Measurements from ENCODE around the gene OR51E2. TPM values are rescaled to one million over a fixed set of nuclear protein-coding genes. Genes with fewer than 3 reads are reported as not detected.

The OR51E2 gene
- total RNA-seq, 5 donors from 2014 or later (not counting 1 experiment from before 2014, with no cell fraction given) = not detected

DNA sequence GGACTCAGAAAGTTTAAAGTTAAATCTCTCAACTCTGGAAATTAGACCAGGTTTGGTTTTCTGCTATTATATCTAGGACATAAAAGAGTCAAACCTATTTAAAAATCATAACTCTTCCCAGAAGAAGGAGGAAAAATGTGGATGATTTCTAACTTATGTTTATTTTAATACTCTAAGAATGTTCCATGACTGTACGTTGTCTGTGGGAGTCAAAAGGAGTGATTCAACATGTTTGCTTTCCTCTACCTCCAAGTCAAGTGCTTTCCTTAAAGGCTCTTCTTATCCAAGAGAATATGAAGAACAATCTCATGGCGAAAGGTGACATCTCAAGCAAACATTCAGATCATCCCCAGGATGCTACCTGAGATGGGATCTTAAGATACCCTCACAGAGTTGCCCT, 32.2 kb downstream of the OR51E2 start:
- H3K27me3 ChIP-seq (replicated peaks in 1 of 2; ENCODE audit: control insufficient read depth in 2 of 2, extremely low read depth in 1 of 2, insufficient read depth in 2 of 2, low read length in 1 of 2) = peaks cover 0 to 11% of the 10 kb centered on the region in 2 experiments
- no peak overlapping the region for H3K4me3 ChIP-seq (ENCODE audit: control insufficient read depth in 1 of 2, extremely low read depth in 1 of 2, low read length in 1 of 2)
- Mint-ChIP-seq H3K9me3 (no peaks in the 10 kb centered on the region), H3K27ac (no peak overlapping the region), H3K36me3 (no peaks in the 10 kb centered on the region), H3K4me1 (no peaks in the 10 kb centered on the region), H3K27me3 (peaks cover 14 to 19% of the 10 kb centered on the region in 2 donors), H3K4me3 (no peak overlapping the region)
- no peaks in the 10 kb centered on the region for H3K9me3 ChIP-seq
- H3K36me3 ChIP-seq (ENCODE audit: control insufficient read depth in 2 of 2, extremely low read depth in 1 of 2, insufficient read depth in 1 of 2, low read length in 1 of 2) = no peaks in the 10 kb centered on the region
- H3K4me1 ChIP-seq (ENCODE audit: control insufficient read depth in 1 of 2, extremely low read depth in 1 of 2, insufficient read depth in 2 of 2, low read length in 2 of 2) = no peaks in the 10 kb centered on the region
- DNase-seq (no peak), ATAC-seq (replicated peaks in 1 of 4) (no peak)
- 60% methylated on average over 1 of the region's 2 CpGs for WGBS (ENCODE audit: insufficient coverage)
- CTCF ChIA-PET = no interaction called here
- POLR2A ChIA-PET = no interaction called here
- H3K27ac ChIP-seq (ENCODE audit: low read length) = no peak overlapping the region

DNA sequence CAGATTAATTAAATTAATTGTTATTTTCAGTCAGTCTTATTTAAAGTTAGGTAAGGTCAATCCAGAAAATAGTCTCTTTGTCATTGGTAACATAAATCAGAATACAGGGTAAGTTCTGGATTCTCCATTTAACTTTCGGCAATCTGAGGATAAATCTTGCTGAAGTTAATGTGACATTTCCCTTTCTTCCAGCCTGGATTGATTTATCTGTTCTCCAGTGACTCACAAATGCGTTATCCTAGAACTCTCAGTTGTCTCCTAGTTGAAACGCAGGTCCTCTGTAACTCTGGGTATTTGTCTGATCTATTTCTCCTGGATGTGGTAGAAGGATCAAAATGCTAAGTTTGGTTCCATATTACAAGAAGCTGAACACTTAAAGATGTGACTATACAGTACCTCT, 32.9 kb downstream of the OR51E2 start:
- CTCF ChIA-PET = no interaction called here
- peaks cover 18 to 19% of the 10 kb centered on the region in 2 donors for H3K27me3 Mint-ChIP-seq

DNA sequence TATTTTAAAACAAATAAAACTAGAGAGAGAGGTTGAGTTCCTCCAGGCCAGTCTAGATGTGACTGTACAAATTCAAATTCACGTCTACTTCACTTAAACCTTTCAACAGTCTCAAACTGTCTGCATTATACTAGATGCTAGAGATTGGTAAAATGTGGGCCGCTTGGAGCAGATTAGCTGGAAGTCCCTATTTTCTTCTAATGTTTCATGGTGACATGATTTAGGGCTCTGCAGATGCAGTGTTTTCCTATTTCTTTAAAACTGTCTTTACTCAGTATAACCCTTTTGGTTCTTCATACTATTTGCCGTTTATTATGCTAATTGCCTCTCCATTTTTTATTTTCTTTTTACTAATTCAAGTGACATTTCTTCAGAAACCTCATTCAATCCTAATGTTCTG, 33.5 kb downstream of the OR51E2 start:
- ChIA-PET CTCF (no interaction called here), POLR2A (no interaction called here)
- Mint-ChIP-seq H3K9me3 (no peaks in the 10 kb centered on the region), H3K36me3 (no peaks in the 10 kb centered on the region), H3K27ac (no peak overlapping the region), H3K27me3 (peaks cover 18 to 19% of the 10 kb centered on the region in 2 donors), H3K4me1 (no peaks in the 10 kb centered on the region), H3K4me3 (no peak overlapping the region)
- Histone ChIP-seq H3K36me3 (ENCODE audit: control insufficient read depth in 2 of 2, extremely low read depth in 1 of 2, insufficient read depth in 1 of 2, low read length in 1 of 2) (no peaks in the 10 kb centered on the region), H3K9me3 (no peaks in the 10 kb centered on the region), H3K4me1 (ENCODE audit: control insufficient read depth in 1 of 2, extremely low read depth in 1 of 2, insufficient read depth in 2 of 2, low read length in 2 of 2) (no peaks in the 10 kb centered on the region), H3K27ac (ENCODE audit: low read length) (no peak overlapping the region), H3K4me3 (ENCODE audit: control insufficient read depth in 1 of 2, extremely low read depth in 1 of 2, low read length in 1 of 2) (no peak overlapping the region), H3K27me3 (replicated peaks in 1 of 2; ENCODE audit: control insufficient read depth in 2 of 2, extremely low read depth in 1 of 2, insufficient read depth in 2 of 2, low read length in 1 of 2) (peaks cover 0 to 11% of the 10 kb centered on the region in 2 experiments)
- WGBS (ENCODE audit: insufficient coverage) = 100% methylated on average over 1 of the region's 3 CpGs
- ATAC-seq (replicated peaks in 1 of 4) (no peak), DNase-seq (no peak)

More for the DNA sequence above, 32.9 kb downstream of the OR51E2 start:
- POLR2A ChIA-PET = no interaction called here
- ATAC-seq (replicated peaks in 1 of 4) (no peak), DNase-seq (no peak)
- H3K27ac Mint-ChIP-seq = no peak overlapping the region
- no peak overlapping the region for H3K4me3 ChIP-seq (ENCODE audit: control insufficient read depth in 1 of 2, extremely low read depth in 1 of 2, low read length in 1 of 2)
- no peaks in the 10 kb centered on the region for H3K36me3 Mint-ChIP-seq
- H3K36me3 ChIP-seq (ENCODE audit: control insufficient read depth in 2 of 2, extremely low read depth in 1 of 2, insufficient read depth in 1 of 2, low read length in 1 of 2) = no peaks in the 10 kb centered on the region
- H3K4me1 Mint-ChIP-seq = no peaks in the 10 kb centered on the region
- H3K27me3 ChIP-seq (replicated peaks in 1 of 2; ENCODE audit: control insufficient read depth in 2 of 2, extremely low read depth in 1 of 2, insufficient read depth in 2 of 2, low read length in 1 of 2) = peaks cover 0 to 11% of the 10 kb centered on the region in 2 experiments
- no peak overlapping the region for H3K27ac ChIP-seq (ENCODE audit: low read length)
- 80% methylated on average over 1 of the region's 3 CpGs for WGBS (ENCODE audit: insufficient coverage)
- no peaks in the 10 kb centered on the region for H3K4me1 ChIP-seq (ENCODE audit: control insufficient read depth in 1 of 2, extremely low read depth in 1 of 2, insufficient read depth in 2 of 2, low read length in 2 of 2)
- H3K4me3 Mint-ChIP-seq = no peak overlapping the region
- no peaks in the 10 kb centered on the region for H3K9me3 ChIP-seq
- H3K9me3 Mint-ChIP-seq = no peaks in the 10 kb centered on the region

- H3K4me1 ChIP-seq (ENCODE audit: control insufficient read depth in 1 of 2, extremely low read depth in 1 of 2, insufficient read depth in 2 of 2, low read length in 2 of 2) = no peaks in the 10 kb centered on the region
- ATAC-seq (replicated peaks in 1 of 4) (no peak), DNase-seq (no peak)
- Mint-ChIP-seq H3K9me3 (no peaks in the 10 kb centered on the region), H3K4me1 (no peaks in the 10 kb centered on the region), H3K36me3 (no peaks in the 10 kb centered on the region), H3K4me3 (no peak overlapping the region), H3K27ac (no peak overlapping the region), H3K27me3 (peaks cover 18 to 22% of the 10 kb centered on the region in 2 donors)
- ChIA-PET CTCF (no interaction called here), POLR2A (no interaction called here)
- no peak overlapping the region for H3K27ac ChIP-seq (ENCODE audit: low read length)
- no peaks in the 10 kb centered on the region for H3K36me3 ChIP-seq (ENCODE audit: control insufficient read depth in 2 of 2, extremely low read depth in 1 of 2, insufficient read depth in 1 of 2, low read length in 1 of 2)
- H3K4me3 ChIP-seq (ENCODE audit: control insufficient read depth in 1 of 2, extremely low read depth in 1 of 2, low read length in 1 of 2) = no peak overlapping the region
- WGBS (ENCODE audit: insufficient coverage) = no CpG with 5 or more reads among the region's 6 CpGs
- no peaks in the 10 kb centered on the region for H3K9me3 ChIP-seq
- peaks cover 0 to 11% of the 10 kb centered on the region in 2 experiments for H3K27me3 ChIP-seq (replicated peaks in 1 of 2; ENCODE audit: control insufficient read depth in 2 of 2, extremely low read depth in 1 of 2, insufficient read depth in 2 of 2, low read length in 1 of 2)
These were observed 34.8 kb downstream of the OR51E2 start for GRCh38 chr11:4662876-4663275.

GRCh38 chr11:4658629-4659445, 38.8 kb downstream of the OR51E2 start:
- H3K4me1 Mint-ChIP-seq = peaks cover 0 to 3% (median 3%) of the 10 kb centered on the region in 3 donors
- WGBS (ENCODE audit: insufficient coverage) = no CpG with 5 or more reads among the region's 5 CpGs
- Histone ChIP-seq H3K4me1 (ENCODE audit: control insufficient read depth in 1 of 2, extremely low read depth in 1 of 2, insufficient read depth in 2 of 2, low read length in 2 of 2) (no peaks in the 10 kb centered on the region), H3K4me3 (ENCODE audit: control insufficient read depth in 1 of 2, extremely low read depth in 1 of 2, low read length in 1 of 2) (no peak overlapping the region), H3K27ac (ENCODE audit: low read length) (no peak overlapping the region), H3K27me3 (replicated peaks in 1 of 2; ENCODE audit: control insufficient read depth in 2 of 2, extremely low read depth in 1 of 2, insufficient read depth in 2 of 2, low read length in 1 of 2) (peaks cover 0 to 15% of the 10 kb centered on the region in 2 experiments), H3K36me3 (ENCODE audit: control insufficient read depth in 2 of 2, extremely low read depth in 1 of 2, insufficient read depth in 1 of 2, low read length in 1 of 2) (no peaks in the 10 kb centered on the region), H3K9me3 (no peaks in the 10 kb centered on the region)
- H3K4me3 Mint-ChIP-seq = no peak overlapping the region
- no peaks in the 10 kb centered on the region for H3K9me3 Mint-ChIP-seq
- DNase-seq (no peak), ATAC-seq (replicated peaks in 1 of 4) (no peak)
- H3K27me3 Mint-ChIP-seq = peaks cover 19 to 20% of the 10 kb centered on the region in 2 donors
- no peaks in the 10 kb centered on the region for H3K36me3 Mint-ChIP-seq
- ChIA-PET POLR2A (no interaction called here), CTCF (no interaction called here)
- H3K27ac Mint-ChIP-seq = no peak overlapping the region

DNA sequence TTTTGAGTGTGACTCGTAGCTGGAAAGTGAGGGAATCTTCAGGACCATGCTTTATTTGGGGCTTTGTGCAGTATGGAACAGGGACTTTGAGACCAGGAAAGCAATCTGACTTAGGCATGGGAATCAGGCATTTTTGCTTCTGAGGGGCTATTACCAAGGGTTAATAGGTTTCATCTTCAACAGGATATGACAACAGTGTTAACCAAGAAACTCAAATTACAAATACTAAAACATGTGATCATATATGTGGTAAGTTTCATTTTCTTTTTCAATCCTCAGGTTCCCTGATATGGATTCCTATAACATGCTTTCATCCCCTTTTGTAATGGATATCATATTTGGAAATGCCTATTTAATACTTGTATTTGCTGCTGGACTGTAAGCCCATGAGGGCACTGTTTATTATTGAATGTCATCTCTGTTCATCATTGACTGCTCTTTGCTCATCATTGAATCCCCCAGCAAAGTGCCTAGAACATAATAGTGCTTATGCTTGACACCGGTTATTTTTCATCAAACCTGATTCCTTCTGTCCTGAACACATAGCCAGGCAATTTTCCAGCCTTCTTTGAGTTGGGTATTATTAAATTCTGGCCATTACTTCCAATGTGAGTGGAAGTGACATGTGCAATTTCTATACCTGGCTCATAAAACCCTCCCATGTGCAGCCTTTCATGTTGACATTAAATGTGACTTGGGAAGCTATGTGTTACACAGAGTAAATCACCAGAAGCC, 42.9 kb downstream of the OR51E2 start:
- Mint-ChIP-seq H3K4me3 (no peak overlapping the region), H3K4me1 (peaks cover 0 to 3% (median 3%) of the 10 kb centered on the region in 3 donors), H3K27me3 (peaks cover 3 to 21% of the 10 kb centered on the region in 2 donors), H3K36me3 (no peaks in the 10 kb centered on the region), H3K27ac (no peak overlapping the region), H3K9me3 (peaks cover 0 to 7% (median 0%) of the 10 kb centered on the region in 3 donors)
- ChIA-PET CTCF (no interaction called here), POLR2A (no interaction called here)
- WGBS (ENCODE audit: insufficient coverage) = 100% methylated on average over 1 of the region's 2 CpGs
- H3K27me3 ChIP-seq (replicated peaks in 1 of 2; ENCODE audit: control insufficient read depth in 2 of 2, extremely low read depth in 1 of 2, insufficient read depth in 2 of 2, low read length in 1 of 2) = peaks cover 0 to 4% of the 10 kb centered on the region in 2 experiments
- H3K36me3 ChIP-seq (ENCODE audit: control insufficient read depth in 2 of 2, extremely low read depth in 1 of 2, insufficient read depth in 1 of 2, low read length in 1 of 2) = no peaks in the 10 kb centered on the region
- DNase-seq (no peak), ATAC-seq (replicated peaks in 1 of 4) (no peak)
- no peaks in the 10 kb centered on the region for H3K9me3 ChIP-seq
- H3K4me1 ChIP-seq (ENCODE audit: control insufficient read depth in 1 of 2, extremely low read depth in 1 of 2, insufficient read depth in 2 of 2, low read length in 2 of 2) = no peaks in the 10 kb centered on the region
- no peak overlapping the region for H3K4me3 ChIP-seq (ENCODE audit: control insufficient read depth in 1 of 2, extremely low read depth in 1 of 2, low read length in 1 of 2)
- no peak overlapping the region for H3K27ac ChIP-seq (ENCODE audit: low read length)
